PC-9 (cell line): Measurements from ENCODE around the gene SLC66A2. TPM values are rescaled to one million over a fixed set of nuclear protein-coding genes. Genes with fewer than 3 reads are reported as not detected.

Source experiments
- BruUV-seq: library from RNA; stranded (reverse); fragments of 400-500 nt; replicated peaks from 2 replicates; lab custom pipeline; 2021; lab: Mats Ljungman, UMichigan
- CTCF ChIA-PET: fragments of 300-600 bp; sonication (Branson Sonifier 250); formaldehyde crosslinking; loops from one replicate; lab custom pipeline; 2022; ENCODE audit warnings: antibody characterized with exemption; lab: Charles Lee
- POLR2A ChIA-PET: fragments of 300-600 bp; sonication (Branson Sonifier 250); formaldehyde crosslinking; loops from one replicate; lab custom pipeline; 2022; ENCODE audit warnings: antibody characterized with exemption; ENCODE audit not compliant: unreplicated experiment; lab: Charles Lee
- DNase-seq, 2 experiments: peaks; one replicate each; pipeline versions ENCODE4 v3.0.0 to v3.0.0-alpha.2; 2015 to 2022; ENCODE audit warnings: mixed read lengths in 1 of 2
- H2AFZ ChIP-seq: fragments of 200-600 bp; sonication (generic); 2 replicates; pipeline ENCODE4 v1.8.1; 2017; ENCODE audit warnings: antibody characterized with exemption
- H3F3A ChIP-seq: fragments of 200-600 bp; sonication (generic); 2 replicates; pipeline ENCODE4 v1.8.1; 2017; ENCODE audit warnings: antibody characterized with exemption, mild to moderate bottlenecking, low read depth; ENCODE audit not compliant: insufficient read depth
- H3K27ac ChIP-seq: fragments of 200-600 bp; sonication (generic); 2 replicates; pipeline ENCODE4 v1.6.1; 2016; ENCODE audit warnings: mixed run types
- H3K27me3 ChIP-seq: fragments of 200-600 bp; sonication (generic); 2 replicates; pipeline ENCODE4 v1.6.1; 2016; ENCODE audit warnings: low read depth, mixed run types; ENCODE audit not compliant: insufficient read depth
- H3K36me3 ChIP-seq: fragments of 200-600 bp; sonication (generic); 2 replicates; pipeline ENCODE4 v1.6.1; 2016; ENCODE audit warnings: low read depth, mixed run types
- H3K4me1 ChIP-seq: fragments of 200-600 bp; sonication (generic); replicated peaks from 2 replicates; pipeline ENCODE4 v1.6.1; 2016; ENCODE audit warnings: mixed run types; ENCODE audit not compliant: insufficient read depth
- H3K4me2 ChIP-seq: fragments of 200-600 bp; sonication (generic); 2 replicates; pipeline ENCODE4 v1.6.1; 2017; ENCODE audit warnings: mixed run types
- H3K4me3 ChIP-seq: fragments of 200-600 bp; sonication (generic); 2 replicates; pipeline ENCODE4 v1.6.1; 2016; ENCODE audit warnings: mixed run types
- H3K79me2 ChIP-seq: fragments of 200-600 bp; sonication (generic); 2 replicates; pipeline ENCODE4 v1.6.1; 2017; ENCODE audit warnings: low read depth, mixed run types
- H3K9me2 ChIP-seq: fragments of 200-600 bp; sonication (generic); 2 replicates; pipeline ENCODE4 v1.8.1; 2017; ENCODE audit warnings: mild to moderate bottlenecking; ENCODE audit not compliant: insufficient read depth
- H3K9me3 ChIP-seq: fragments of 200-600 bp; sonication (generic); 2 replicates; pipeline ENCODE4 v1.8.1; 2016; ENCODE audit warnings: low read depth; ENCODE audit not compliant: insufficient read depth
- H4K20me1 ChIP-seq: fragments of 200-600 bp; sonication (generic); 2 replicates; pipeline ENCODE4 v1.8.1; 2017; ENCODE audit not compliant: insufficient read depth
- EZH2 ChIP-seq: fragments of 200-600 bp; sonication (generic); IDR thresholded peaks from 2 replicates; pipeline ENCODE4 v1.8.0; 2017; ENCODE audit warnings: antibody characterized with exemption, low read depth
- intact Hi-C: fragments of 100-400 bp; cut with micrococcal nuclease; formaldehyde crosslinking; loops from one replicate; pipeline ENCODE4 v1.10.0; 2022; ENCODE audit not compliant: unreplicated experiment
- total RNA-seq: library from RNA; stranded (reverse); gene quantifications from 2 replicates; pipeline ENCODE4 v1.2.3, GENCODE V29; 2021
- TF ChIP-seq, protein P1 (sequence below): fragments of 200-600 bp; sonication (generic); conservative IDR thresholded peaks from 2 replicates; pipeline ENCODE4 v1.6.1; 2017; ENCODE audit warnings: mixed run types, antibody characterized with exemption, mild to moderate bottlenecking, moderate library complexity

The SLC66A2 gene
- total RNA-seq, 1 experiment from 2014 or later, result 24.3 TPM

DNA sequence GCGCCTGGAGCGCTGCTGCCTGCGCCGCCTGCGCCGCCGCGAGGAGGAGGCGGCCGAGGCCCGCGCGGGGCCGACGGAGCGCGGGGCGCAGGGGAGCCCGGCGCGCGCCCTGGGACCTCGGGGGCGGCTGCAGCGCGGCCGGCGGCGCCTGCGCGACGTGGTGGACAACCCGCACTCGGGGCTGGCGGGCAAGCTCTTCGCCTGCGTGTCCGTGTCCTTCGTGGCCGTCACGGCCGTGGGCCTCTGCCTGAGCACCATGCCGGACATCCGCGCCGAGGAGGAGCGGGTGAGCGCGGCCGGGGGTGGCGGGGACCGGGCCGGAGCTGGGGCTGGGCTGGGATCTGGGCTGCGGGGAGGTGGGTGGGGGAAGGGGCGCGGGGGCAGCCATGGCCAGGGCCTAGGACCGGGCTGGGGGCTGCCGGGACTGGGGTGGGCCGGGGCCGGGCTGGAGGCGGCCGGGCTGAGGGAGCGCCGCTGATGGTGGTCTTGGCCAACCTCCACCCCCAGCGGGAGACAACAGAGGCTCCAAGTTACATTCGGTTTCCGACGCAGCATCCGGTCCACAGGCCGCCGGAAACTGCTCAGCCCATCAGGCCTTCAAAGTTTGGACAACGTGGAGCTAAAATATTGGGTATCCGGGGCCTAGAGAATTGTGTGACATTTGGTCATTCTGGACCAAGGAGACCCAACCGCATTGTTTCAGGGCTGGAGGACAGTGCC is 87.3 kb downstream of the SLC66A2 start:
- POLR2A ChIA-PET, result no interaction called here
- no peak overlapping the region for H3K27ac ChIP-seq
- no peaks in the 10 kb centered on the region for H3K9me2 ChIP-seq
- H3K4me1 ChIP-seq, result no peaks in the 10 kb centered on the region
- CTCF ChIA-PET, result no interaction called here
- no peak overlapping the region for H3K4me2 ChIP-seq
- no TSS peak for BruUV-seq
- no peak for DNase-seq
- intact Hi-C loops, result no loop called here
- no peaks in the 10 kb centered on the region for H3K36me3 ChIP-seq
- H3K27me3 ChIP-seq, result peaks cover 52% of the 10 kb centered on the region
- H3K79me2 ChIP-seq, result no peaks in the 10 kb centered on the region
- TF ChIP-seq, protein P1, sequence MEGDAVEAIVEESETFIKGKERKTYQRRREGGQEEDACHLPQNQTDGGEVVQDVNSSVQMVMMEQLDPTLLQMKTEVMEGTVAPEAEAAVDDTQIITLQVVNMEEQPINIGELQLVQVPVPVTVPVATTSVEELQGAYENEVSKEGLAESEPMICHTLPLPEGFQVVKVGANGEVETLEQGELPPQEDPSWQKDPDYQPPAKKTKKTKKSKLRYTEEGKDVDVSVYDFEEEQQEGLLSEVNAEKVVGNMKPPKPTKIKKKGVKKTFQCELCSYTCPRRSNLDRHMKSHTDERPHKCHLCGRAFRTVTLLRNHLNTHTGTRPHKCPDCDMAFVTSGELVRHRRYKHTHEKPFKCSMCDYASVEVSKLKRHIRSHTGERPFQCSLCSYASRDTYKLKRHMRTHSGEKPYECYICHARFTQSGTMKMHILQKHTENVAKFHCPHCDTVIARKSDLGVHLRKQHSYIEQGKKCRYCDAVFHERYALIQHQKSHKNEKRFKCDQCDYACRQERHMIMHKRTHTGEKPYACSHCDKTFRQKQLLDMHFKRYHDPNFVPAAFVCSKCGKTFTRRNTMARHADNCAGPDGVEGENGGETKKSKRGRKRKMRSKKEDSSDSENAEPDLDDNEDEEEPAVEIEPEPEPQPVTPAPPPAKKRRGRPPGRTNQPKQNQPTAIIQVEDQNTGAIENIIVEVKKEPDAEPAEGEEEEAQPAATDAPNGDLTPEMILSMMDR, result no peak
- TF ChIP-seq EZH2, result no peak
- no peak overlapping the region for H3K4me3 ChIP-seq
- no peaks in the 10 kb centered on the region for H3K9me3 ChIP-seq
- no peak overlapping the region for H2AFZ ChIP-seq
- H4K20me1 ChIP-seq, result no peaks in the 10 kb centered on the region
- no peaks in the 10 kb centered on the region for H3F3A ChIP-seq

DNA sequence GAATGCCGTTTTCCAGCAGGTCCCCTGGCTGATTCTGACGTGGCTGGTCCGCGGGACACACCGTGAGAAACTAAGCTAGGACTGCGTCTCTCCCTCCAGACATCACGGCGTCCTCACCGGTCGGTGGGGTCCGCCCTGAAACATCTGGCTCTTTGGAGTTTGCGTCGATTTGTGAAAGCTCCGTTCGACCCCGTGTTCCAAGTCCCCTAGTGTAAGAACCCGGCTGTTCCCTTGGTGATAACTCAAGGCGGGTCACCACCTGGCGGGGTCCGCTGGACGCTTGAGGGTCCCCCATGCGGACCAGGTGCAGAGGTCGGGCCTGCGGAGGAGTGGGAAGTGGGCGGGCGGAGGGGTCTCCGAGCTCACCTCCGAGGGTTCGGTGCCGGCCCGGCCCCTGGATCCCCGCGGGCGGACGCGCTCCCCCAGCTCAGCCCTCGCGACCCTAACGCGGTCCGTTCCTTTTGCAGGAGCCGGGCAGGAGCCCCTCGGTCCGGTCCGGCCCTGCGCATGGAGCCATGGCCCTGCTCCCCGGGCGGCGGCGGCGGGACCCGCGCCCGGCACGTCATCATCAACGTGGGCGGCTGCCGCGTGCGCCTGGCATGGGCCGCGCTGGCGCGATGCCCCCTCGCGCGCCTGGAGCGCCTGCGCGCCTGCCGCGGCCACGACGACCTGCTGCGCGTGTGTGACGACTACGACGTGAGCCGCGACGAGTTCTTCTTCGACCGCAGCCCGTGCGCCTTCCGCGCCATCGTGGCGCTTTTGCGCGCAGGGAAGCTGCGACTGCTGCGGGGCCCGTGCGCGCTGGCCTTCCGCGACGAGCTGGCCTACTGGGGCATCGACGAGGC is 88.1 kb downstream of the SLC66A2 start:
- H3K9me3 ChIP-seq, result no peaks in the 10 kb centered on the region
- ChIA-PET POLR2A (no interaction called here), CTCF (no interaction called here)
- H3K27ac ChIP-seq, result no peak overlapping the region
- no peaks in the 10 kb centered on the region for H3K79me2 ChIP-seq
- no peak for TF ChIP-seq EZH2
- TF ChIP-seq, protein P1, result no peak
- no peaks in the 10 kb centered on the region for H3F3A ChIP-seq
- H3K27me3 ChIP-seq, result peaks cover 52% of the 10 kb centered on the region
- no peak overlapping the region for H3K4me2 ChIP-seq
- BruUV-seq, result no TSS peak
- no peak for DNase-seq
- no peaks in the 10 kb centered on the region for H3K4me1 ChIP-seq
- H3K4me3 ChIP-seq, result no peak overlapping the region
- H2AFZ ChIP-seq, result no peak overlapping the region
- intact Hi-C loops, result no loop called here
- no peaks in the 10 kb centered on the region for H3K36me3 ChIP-seq
- no peaks in the 10 kb centered on the region for H3K9me2 ChIP-seq
- no peaks in the 10 kb centered on the region for H4K20me1 ChIP-seq

DNA sequence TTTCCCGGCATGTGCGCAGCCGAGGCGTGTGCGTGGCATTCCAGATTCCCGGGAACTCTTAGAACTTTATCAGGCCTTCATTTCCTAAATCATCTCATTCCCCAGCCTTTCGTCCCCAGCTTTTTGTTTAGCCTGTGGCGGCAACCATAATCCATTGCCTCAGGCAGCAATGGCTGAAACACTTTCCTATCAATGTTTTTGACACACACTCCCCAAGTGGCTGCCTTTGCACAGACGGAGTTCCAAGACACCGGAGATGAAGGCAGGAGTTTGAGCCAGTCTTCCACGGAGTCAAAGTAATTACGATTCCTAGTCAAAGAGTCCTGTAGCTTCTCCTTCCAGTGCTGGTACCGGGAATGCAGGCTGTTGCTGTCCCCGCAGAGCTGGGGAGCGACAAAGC is 88.9 kb downstream of the SLC66A2 start:
- Histone ChIP-seq H3K36me3 (no peaks in the 10 kb centered on the region), H2AFZ (no peak overlapping the region), H3K9me2 (no peaks in the 10 kb centered on the region), H3K27me3 (peaks cover 51% of the 10 kb centered on the region), H3K4me1 (no peaks in the 10 kb centered on the region), H3K27ac (no peak overlapping the region), H3K9me3 (no peaks in the 10 kb centered on the region), H4K20me1 (no peaks in the 10 kb centered on the region), H3F3A (no peaks in the 10 kb centered on the region), H3K4me2 (no peak overlapping the region), H3K79me2 (no peaks in the 10 kb centered on the region), H3K4me3 (no peak overlapping the region)
- intact Hi-C loops, result no loop called here
- ChIA-PET POLR2A (no interaction called here), CTCF (no interaction called here)
- DNase-seq, result no peak
- TF ChIP-seq, protein P1, result no peak
- no peak for TF ChIP-seq EZH2
- BruUV-seq, result no TSS peak
